Lung (tissue), 12 donors: Measurements from ENCODE around the gene ELP4. TPM values are rescaled to one million over a fixed set of nuclear protein-coding genes. Genes with fewer than 3 reads are reported as not detected.

Source experiments
- ATAC-seq: fragments of 200-7000 bp; cut with Tn5 transposase; one replicate; pipeline ENCODE4 v1.9.1; 2020; ENCODE audit warnings: moderate number of reproducible peaks; ENCODE audit not compliant: insufficient read depth, low FRiP score
- DNase-seq, 3 donors: peaks; one replicate each; pipeline ENCODE4 v3.0.0-alpha.2; 2013 to 2017
- H3K27ac ChIP-seq, 2 donors: one replicate each; pipeline ENCODE4 v1.5.1; 2013; ENCODE audit warnings: mild to moderate bottlenecking in 2 of 2, moderate library complexity in 2 of 2, control low read depth in 1 of 2, inconsistent platforms in 1 of 2, low read depth in 1 of 2, low read length in 1 of 2
- H3K27me3 ChIP-seq, 3 donors: one replicate each; pipeline ENCODE4 v1.5.1; 2013; ENCODE audit warnings: low read length in 2 of 3; ENCODE audit not compliant: control insufficient read depth in 3 of 3, insufficient read depth in 3 of 3
- H3K36me3 ChIP-seq, 4 donors: one replicate each; pipeline ENCODE4 v1.5.1; 2013; ENCODE audit warnings: low read length in 4 of 4, mild to moderate bottlenecking in 1 of 4, moderate library complexity in 1 of 4; ENCODE audit not compliant: control insufficient read depth in 4 of 4, insufficient read depth in 4 of 4
- H3K4me1 ChIP-seq, 5 donors: one replicate each; pipeline ENCODE4 v1.5.1; 2013; ENCODE audit warnings: low read length in 5 of 5, mild to moderate bottlenecking in 2 of 5, moderate library complexity in 1 of 5; ENCODE audit not compliant: control insufficient read depth in 5 of 5, insufficient read depth in 5 of 5
- H3K4me3 ChIP-seq: one replicate; pipeline ENCODE4 v1.5.1; 2013; ENCODE audit warnings: mild to moderate bottlenecking, control low read depth, moderate library complexity
- H3K9ac ChIP-seq, 2 donors: one replicate each; pipeline ENCODE4 v1.5.1; 2013; ENCODE audit warnings: low read length in 2 of 2, control low read depth in 1 of 2; ENCODE audit not compliant: insufficient read depth in 1 of 2
- H3K9me3 ChIP-seq, 4 donors: one replicate each; pipeline ENCODE4 v1.5.1; 2013; ENCODE audit warnings: low read length in 3 of 4, mild to moderate bottlenecking in 1 of 4, moderate library complexity in 1 of 4; ENCODE audit not compliant: control insufficient read depth in 4 of 4, insufficient read depth in 3 of 4
- WGBS, 2 donors: extraction: QIAGEN DNeasy Blood & Tissue Kit; methylation state at CpG; one replicate each; pipeline ENCODE4 v1.1.7; 2013; 5-methylcytosine and 5-hydroxymethylcytosine counted together
- polyA plus RNA-seq, 2 donors: library from polyadenylated mRNA; stranded (reverse); fragments of 200-250 nt; gene quantifications; one replicate each; pipeline ENCODE4 v1.2.1, GENCODE V29; 2013
- total RNA-seq, 2 donors: library from RNA; depleted of rRNA in 1 of 2; stranded (reverse); fragments of >200 nt in 1 of 2; gene quantifications; one replicate each; pipeline ENCODE4 v1.2.1, GENCODE V29; 2014 to 2021
- TF ChIP-seq, protein P1 (sequence below): IDR thresholded peaks from 2 replicates; pipeline ENCODE4 v1.5.1; 2012; ENCODE audit warnings: mild to moderate bottlenecking; ENCODE audit errors: control extremely low read depth, extremely low read depth
- donor health status: control.
- donor health status: control.
- donor health status: Bipolar disorder and iron deficiency.
- donor health status: healthy.
- donor health status: DM: yes; HTN: yes; CAD: no.

The ELP4 gene
- total and polyA plus RNA-seq, 4 donors = 7.7 to 47.8 (median 13.7) TPM

DNA sequence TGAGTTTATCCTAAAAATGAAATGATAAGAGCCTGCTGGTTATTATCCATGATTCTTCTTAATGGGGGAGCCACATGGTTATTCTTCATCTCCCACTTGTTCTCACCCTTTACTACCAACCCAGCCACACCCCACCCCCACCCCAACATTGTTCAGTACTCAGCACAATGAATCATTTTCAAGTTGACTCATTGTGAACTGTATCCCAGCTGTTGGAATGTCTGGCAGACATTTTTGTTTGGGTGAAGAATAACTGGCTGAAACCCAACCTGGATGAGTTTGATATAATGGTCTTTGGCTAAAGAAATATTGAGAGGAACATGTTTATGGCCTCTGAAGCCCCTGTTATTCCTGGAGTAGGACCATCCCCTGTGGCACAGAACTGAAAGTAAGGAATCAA, 136.2 kb downstream of the ELP4 start:
- H3K9me3 ChIP-seq = no peaks in the 10 kb centered on the region
- no peak overlapping the region for H3K4me3 ChIP-seq
- DNase-seq (peak in 1 of 3 donors; percentile 15), ATAC-seq (peak; percentile 75)
- no peak overlapping the region for H3K9ac ChIP-seq
- H3K27me3 ChIP-seq = no peaks in the 10 kb centered on the region
- TF ChIP-seq, protein P1, sequence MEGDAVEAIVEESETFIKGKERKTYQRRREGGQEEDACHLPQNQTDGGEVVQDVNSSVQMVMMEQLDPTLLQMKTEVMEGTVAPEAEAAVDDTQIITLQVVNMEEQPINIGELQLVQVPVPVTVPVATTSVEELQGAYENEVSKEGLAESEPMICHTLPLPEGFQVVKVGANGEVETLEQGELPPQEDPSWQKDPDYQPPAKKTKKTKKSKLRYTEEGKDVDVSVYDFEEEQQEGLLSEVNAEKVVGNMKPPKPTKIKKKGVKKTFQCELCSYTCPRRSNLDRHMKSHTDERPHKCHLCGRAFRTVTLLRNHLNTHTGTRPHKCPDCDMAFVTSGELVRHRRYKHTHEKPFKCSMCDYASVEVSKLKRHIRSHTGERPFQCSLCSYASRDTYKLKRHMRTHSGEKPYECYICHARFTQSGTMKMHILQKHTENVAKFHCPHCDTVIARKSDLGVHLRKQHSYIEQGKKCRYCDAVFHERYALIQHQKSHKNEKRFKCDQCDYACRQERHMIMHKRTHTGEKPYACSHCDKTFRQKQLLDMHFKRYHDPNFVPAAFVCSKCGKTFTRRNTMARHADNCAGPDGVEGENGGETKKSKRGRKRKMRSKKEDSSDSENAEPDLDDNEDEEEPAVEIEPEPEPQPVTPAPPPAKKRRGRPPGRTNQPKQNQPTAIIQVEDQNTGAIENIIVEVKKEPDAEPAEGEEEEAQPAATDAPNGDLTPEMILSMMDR = no peak
- no peaks in the 10 kb centered on the region for H3K36me3 ChIP-seq
- H3K4me1 ChIP-seq = peaks cover 0 to 8% (median 0%) of the 10 kb centered on the region in 5 donors
- no peak overlapping the region for H3K27ac ChIP-seq

DNA sequence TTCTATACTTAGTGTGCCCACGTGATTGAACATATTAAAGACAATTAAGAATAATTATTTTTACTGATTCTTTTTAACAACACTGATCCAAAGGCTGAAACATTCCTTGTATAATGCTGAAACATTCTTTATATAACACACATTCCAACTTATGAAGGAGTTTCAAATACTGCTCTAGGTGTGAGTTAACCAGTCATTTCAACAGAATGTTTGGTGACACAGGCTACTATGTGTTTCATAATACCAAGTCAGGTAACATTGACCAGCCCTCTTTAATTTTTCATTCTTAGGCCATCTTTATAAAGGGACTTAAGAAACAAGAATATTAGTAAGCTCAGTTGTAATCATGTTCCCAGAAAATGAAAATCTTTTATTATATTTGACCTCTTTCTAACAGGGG, 136.6 kb downstream of the ELP4 start:
- TF ChIP-seq, protein P1 = no peak
- ATAC-seq = no peak
- no peak overlapping the region for H3K27ac ChIP-seq
- no peak for DNase-seq
- no peaks in the 10 kb centered on the region for H3K27me3 ChIP-seq
- no peaks in the 10 kb centered on the region for H3K9me3 ChIP-seq
- 77 to 91% methylated on average over 1 of the region's 1 CpG for WGBS, 2 donors
- no peak overlapping the region for H3K9ac ChIP-seq
- H3K4me3 ChIP-seq = no peak overlapping the region
- H3K4me1 ChIP-seq = peaks cover 0 to 8% (median 0%) of the 10 kb centered on the region in 5 donors
- H3K36me3 ChIP-seq = no peaks in the 10 kb centered on the region

DNA sequence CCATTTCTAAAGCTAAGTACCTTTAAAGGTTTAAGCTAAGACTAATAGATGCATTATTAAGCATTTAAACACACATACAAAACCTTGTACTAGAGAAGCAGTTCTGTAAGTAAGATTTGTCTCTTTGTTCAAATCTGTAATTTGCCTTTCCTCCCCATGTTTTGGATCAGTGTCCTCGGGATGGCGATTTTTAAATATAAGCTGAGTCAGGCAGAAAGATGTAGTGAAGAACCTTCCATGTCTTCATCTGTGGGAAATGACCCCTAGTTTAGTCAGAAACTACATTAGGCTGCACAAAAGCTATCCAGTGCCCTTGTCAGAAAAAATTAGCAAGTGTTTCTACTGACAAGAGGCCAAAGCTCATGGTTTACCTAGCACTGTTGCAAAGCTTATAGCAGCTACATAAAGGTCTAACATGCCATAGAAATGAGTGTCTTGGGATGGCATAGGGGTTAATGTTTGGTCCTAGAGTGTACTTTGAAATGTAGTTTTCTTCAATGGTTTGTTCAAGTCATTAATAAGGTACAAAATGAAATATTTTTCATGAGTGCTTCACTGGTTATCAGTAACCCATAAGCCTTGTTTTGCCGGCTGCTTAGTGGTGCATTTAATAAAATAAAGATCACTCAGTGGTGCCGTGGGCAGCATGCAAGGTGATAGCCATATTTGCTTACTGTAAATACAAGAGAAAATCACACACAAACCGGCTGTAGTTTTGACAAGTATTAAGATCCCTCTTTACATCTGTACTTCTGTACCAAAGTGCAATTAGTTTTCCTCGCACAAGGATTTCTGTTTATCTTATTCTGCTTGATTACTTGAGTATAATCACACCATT, 139.8 kb downstream of the ELP4 start:
- no peak overlapping the region for H3K27ac ChIP-seq
- H3K4me1 ChIP-seq = peaks cover 0 to 12% (median 0%) of the 10 kb centered on the region in 5 donors
- H3K9me3 ChIP-seq = no peaks in the 10 kb centered on the region
- no peak overlapping the region for H3K9ac ChIP-seq
- H3K36me3 ChIP-seq = no peaks in the 10 kb centered on the region
- ATAC-seq (no peak), DNase-seq (no peak)
- 94 to 96% methylated on average over 6 of the region's 6 CpGs for WGBS, 2 donors
- H3K4me3 ChIP-seq = no peak overlapping the region
- no peaks in the 10 kb centered on the region for H3K27me3 ChIP-seq
- TF ChIP-seq, protein P1 = no peak
